Measurements from ENCODE around the gene LBHD2. TPM values are rescaled to one million over a fixed set of nuclear protein-coding genes. Genes with fewer than 3 reads are reported as not detected.

The LBHD2 gene
- total and polyA plus RNA-seq, 2 experiments from 2014 or later: not detected

DNA sequence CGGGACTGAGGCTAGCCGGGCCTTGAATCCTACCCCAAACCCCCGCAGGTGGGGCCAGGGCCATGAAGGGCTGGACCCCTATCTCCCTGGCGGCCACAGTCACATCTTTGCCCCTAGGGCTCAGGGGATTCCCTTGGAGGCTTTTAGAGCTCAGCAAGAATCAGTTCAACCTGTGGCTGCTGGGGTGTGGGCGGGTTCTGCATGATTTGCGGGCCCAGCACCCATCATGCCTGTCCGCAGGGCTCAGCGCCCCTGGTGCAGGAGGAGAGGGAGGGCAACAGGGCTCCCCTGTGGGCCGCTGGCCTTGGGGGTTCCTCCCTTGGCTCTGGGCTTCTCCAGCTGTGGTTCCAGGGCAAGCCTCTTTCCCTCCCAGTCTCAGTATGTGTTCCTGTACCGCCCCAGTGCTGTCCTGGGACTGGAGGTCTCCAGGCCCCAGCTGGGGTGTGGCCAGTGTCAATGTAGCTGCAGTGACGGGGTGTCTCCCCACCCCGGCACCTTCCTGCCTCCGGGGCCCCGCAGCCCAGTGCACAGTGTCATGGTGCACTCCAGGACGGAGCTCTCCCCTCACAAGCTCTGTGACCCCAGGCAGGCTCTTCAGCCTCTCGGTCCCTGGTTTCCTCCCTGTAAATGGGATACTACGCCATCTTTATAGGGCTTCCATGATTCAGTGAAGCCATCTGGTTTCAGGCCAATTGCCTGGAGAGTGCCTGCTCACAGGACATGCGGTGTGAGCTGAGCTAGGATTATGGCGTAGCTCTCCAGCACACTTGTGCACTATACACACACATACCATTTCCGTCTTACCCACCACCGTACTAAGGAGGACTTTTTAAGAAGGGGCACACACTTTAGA lies 9.9 kb upstream of the LBHD2 start:
- Histone ChIP-seq H3K36me3 (ENCODE audit: insufficient read depth) (no peaks in the 10 kb centered on the region), H4K20me1 (replicated peaks; ENCODE audit: insufficient read depth) (no peaks in the 10 kb centered on the region), H3K4me3 (peak overlapping the region; percentile 84; the same call in 1 of the 2 replicates), H3K79me2 (replicated peaks; ENCODE audit: insufficient read depth) (no peaks in the 10 kb centered on the region), H3K27me3 (ENCODE audit: insufficient read depth) (0 out of 2 replicates have a peak, but pooled peaks cover 5% of the 10 kb centered on the region), H3K4me2 (no peak overlapping the region), H3K9me2 (ENCODE audit: insufficient read depth) (no peaks in the 10 kb centered on the region), H3K4me1 (ENCODE audit: insufficient read depth) (no peaks in the 10 kb centered on the region; the same call in 1 of the 2 replicates), H2AFZ (peak overlapping the region; percentile 95; the same call in 1 of the 2 replicates), H3K27ac (ENCODE audit: low read depth) (no peak overlapping the region), H3F3A (replicated peaks; ENCODE audit: low read depth) (no peaks in the 10 kb centered on the region)
- H3K27ac Mint-ChIP-seq: no peak overlapping the region
- DNase-seq (ENCODE audit: low spot score): no peak
- peaks cover 7% of the 10 kb centered on the region for H3K27me3 Mint-ChIP-seq (ENCODE audit: insufficient read depth, low read depth, poor library complexity)
- H3K4me1 Mint-ChIP-seq: no peaks in the 10 kb centered on the region; the same call in 2 of the 3 replicates
- H3K36me3 Mint-ChIP-seq (ENCODE audit: low read depth): no peaks in the 10 kb centered on the region
- peak overlapping the region; percentile 23; the same call in 2 of the 3 replicates for H3K4me3 Mint-ChIP-seq
- TF ChIP-seq JUNB (IDR thresholded peaks at IDR 0.05; ENCODE audit: unreplicated experiment) (no peak), EZH2phosphoT487 (IDR thresholded peaks at IDR 0.05; ENCODE audit: unreplicated experiment) (no peak), CREB1 (CRISPR knock-in tag; IDR thresholded peaks at IDR 0.05; ENCODE audit: low read depth) (no peak), REST (IDR thresholded peaks at IDR 0.05; ENCODE audit: unreplicated experiment) (no peak), POLR2AphosphoS5 (IDR thresholded peaks at IDR 0.05; ENCODE audit: low read depth) (no peak), STAT1 (IDR thresholded peaks at IDR 0.05; ENCODE audit: unreplicated experiment) (no peak), NANOG (IDR thresholded peaks at IDR 0.05; ENCODE audit: borderline replicate concordance) (no peak), ZNF114 (CRISPR knock-in tag; IDR thresholded peaks at IDR 0.05) (no peak), EZH2 (IDR thresholded peaks at IDR 0.05; ENCODE audit: low read depth, unreplicated experiment) (no peak)
- TF ChIP-seq, protein P1, sequence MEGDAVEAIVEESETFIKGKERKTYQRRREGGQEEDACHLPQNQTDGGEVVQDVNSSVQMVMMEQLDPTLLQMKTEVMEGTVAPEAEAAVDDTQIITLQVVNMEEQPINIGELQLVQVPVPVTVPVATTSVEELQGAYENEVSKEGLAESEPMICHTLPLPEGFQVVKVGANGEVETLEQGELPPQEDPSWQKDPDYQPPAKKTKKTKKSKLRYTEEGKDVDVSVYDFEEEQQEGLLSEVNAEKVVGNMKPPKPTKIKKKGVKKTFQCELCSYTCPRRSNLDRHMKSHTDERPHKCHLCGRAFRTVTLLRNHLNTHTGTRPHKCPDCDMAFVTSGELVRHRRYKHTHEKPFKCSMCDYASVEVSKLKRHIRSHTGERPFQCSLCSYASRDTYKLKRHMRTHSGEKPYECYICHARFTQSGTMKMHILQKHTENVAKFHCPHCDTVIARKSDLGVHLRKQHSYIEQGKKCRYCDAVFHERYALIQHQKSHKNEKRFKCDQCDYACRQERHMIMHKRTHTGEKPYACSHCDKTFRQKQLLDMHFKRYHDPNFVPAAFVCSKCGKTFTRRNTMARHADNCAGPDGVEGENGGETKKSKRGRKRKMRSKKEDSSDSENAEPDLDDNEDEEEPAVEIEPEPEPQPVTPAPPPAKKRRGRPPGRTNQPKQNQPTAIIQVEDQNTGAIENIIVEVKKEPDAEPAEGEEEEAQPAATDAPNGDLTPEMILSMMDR (conservative IDR thresholded peaks at IDR 0.05; ENCODE audit: low read depth in 2 of 2): no peak
- TF ChIP-seq, protein P2, sequence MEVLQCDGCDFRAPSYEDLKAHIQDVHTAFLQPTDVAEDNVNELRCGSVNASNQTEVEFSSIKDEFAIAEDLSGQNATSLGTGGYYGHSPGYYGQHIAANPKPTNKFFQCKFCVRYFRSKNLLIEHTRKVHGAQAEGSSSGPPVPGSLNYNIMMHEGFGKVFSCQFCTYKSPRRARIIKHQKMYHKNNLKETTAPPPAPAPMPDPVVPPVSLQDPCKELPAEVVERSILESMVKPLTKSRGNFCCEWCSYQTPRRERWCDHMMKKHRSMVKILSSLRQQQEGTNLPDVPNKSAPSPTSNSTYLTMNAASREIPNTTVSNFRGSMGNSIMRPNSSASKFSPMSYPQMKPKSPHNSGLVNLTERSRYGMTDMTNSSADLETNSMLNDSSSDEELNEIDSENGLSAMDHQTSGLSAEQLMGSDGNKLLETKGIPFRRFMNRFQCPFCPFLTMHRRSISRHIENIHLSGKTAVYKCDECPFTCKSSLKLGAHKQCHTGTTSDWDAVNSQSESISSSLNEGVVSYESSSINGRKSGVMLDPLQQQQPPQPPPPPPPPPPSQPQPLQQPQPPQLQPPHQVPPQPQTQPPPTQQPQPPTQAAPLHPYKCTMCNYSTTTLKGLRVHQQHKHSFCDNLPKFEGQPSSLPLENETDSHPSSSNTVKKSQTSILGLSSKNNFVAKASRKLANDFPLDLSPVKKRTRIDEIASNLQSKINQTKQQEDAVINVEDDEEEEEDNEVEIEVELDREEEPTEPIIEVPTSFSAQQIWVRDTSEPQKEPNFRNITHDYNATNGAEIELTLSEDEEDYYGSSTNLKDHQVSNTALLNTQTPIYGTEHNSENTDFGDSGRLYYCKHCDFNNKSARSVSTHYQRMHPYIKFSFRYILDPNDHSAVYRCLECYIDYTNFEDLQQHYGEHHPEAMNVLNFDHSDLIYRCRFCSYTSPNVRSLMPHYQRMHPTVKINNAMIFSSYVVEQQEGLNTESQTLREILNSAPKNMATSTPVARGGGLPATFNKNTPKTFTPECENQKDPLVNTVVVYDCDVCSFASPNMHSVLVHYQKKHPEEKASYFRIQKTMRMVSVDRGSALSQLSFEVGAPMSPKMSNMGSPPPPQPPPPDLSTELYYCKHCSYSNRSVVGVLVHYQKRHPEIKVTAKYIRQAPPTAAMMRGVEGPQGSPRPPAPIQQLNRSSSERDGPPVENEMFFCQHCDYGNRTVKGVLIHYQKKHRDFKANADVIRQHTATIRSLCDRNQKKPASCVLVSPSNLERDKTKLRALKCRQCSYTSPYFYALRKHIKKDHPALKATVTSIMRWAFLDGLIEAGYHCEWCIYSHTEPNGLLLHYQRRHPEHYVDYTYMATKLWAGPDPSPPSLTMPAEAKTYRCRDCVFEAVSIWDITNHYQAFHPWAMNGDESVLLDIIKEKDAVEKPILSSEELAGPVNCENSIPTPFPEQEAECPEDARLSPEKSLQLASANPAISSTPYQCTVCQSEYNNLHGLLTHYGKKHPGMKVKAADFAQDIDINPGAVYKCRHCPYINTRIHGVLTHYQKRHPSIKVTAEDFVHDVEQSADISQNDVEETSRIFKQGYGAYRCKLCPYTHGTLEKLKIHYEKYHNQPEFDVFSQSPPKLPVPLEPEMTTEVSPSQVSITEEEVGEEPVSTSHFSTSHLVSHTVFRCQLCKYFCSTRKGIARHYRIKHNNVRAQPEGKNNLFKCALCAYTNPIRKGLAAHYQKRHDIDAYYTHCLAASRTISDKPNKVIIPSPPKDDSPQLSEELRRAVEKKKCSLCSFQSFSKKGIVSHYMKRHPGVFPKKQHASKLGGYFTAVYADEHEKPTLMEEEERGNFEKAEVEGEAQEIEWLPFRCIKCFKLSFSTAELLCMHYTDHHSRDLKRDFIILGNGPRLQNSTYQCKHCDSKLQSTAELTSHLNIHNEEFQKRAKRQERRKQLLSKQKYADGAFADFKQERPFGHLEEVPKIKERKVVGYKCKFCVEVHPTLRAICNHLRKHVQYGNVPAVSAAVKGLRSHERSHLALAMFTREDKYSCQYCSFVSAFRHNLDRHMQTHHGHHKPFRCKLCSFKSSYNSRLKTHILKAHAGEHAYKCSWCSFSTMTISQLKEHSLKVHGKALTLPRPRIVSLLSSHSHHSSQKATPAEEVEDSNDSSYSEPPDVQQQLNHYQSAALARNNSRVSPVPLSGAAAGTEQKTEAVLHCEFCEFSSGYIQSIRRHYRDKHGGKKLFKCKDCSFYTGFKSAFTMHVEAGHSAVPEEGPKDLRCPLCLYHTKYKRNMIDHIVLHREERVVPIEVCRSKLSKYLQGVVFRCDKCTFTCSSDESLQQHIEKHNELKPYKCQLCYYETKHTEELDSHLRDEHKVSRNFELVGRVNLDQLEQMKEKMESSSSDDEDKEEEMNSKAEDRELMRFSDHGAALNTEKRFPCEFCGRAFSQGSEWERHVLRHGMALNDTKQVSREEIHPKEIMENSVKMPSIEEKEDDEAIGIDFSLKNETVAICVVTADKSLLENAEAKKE (CRISPR knock-in tag; IDR thresholded peaks at IDR 0.05): no peak
- no peaks in the 10 kb centered on the region for H3K9me3 Mint-ChIP-seq
- no peak for ATAC-seq

Data from GM23338 (cell line).